Gastroesophageal sphincter (tissue), 4 donors: ENCODE measurements around the gene CHRND. TPM values are rescaled to one million over a fixed set of nuclear protein-coding genes. Genes with fewer than 3 reads are reported as not detected.

Experiments
- ATAC-seq: fragments of 150-250 bp; one replicate; pipeline ENCODE4 v1.9.1; 2016; ENCODE audit warnings: mild to moderate bottlenecking, moderate library complexity
- H3K27ac ChIP-seq, 4 donors: fragments of 200-600 bp; sonication (generic) in 3 of 4; 1 replicate in 3 of 4; 2 replicates in 1 of 4; pipeline ENCODE4 v1.5.1; 2016 to 2019
- H3K27me3 ChIP-seq: fragments of 200-600 bp; sonication (generic); one replicate; pipeline ENCODE4 v1.5.1; 2019
- H3K36me3 ChIP-seq, 2 donors: fragments of 200-600 bp; sonication (generic); one replicate each; pipeline ENCODE4 v1.5.1; 2019; ENCODE audit warnings: control low read depth in 1 of 2
- H3K4me1 ChIP-seq, 3 donors: fragments of 200-600 bp; sonication (generic); 1 replicate in 2 of 3; 2 replicates in 1 of 3; pipeline ENCODE4 v1.5.1; 2016 to 2019; ENCODE audit warnings: control low read depth in 2 of 3
- H3K4me3 ChIP-seq, 2 donors: fragments of 200-600 bp; sonication (generic); one replicate each; pipeline ENCODE4 v1.5.1; 2019; ENCODE audit warnings: mild to moderate bottlenecking in 1 of 2, moderate library complexity in 1 of 2
- H3K9me3 ChIP-seq, 3 donors: fragments of 200-600 bp; sonication (generic); one replicate each; pipeline ENCODE4 v1.5.1; 2017 to 2019; ENCODE audit warnings: control low read depth in 2 of 3
- CTCF ChIP-seq, 4 experiments: fragments of 200-600 bp in 2 of 4; fragments of 450-650 bp in 2 of 4; sonication (generic) in 1 of 4; IDR thresholded peaks; one replicate each; pipeline ENCODE4 v1.5.1; 2017 to 2019; ENCODE audit warnings: antibody characterized with exemption in 4 of 4, mild to moderate bottlenecking in 2 of 4, moderate library complexity in 2 of 4
- EP300 ChIP-seq: sonication (generic); formaldehyde crosslinking; IDR thresholded peaks from one replicate; pipeline ENCODE4 v1.6.1; 2017; ENCODE audit warnings: antibody characterized with exemption, mild to moderate bottlenecking
- POLR2A ChIP-seq, 2 donors: fragments of 450-650 bp; IDR thresholded peaks; one replicate each; pipeline ENCODE4 v1.6.1; 2017; ENCODE audit warnings: antibody characterized with exemption in 2 of 2, mild to moderate bottlenecking in 2 of 2, moderate library complexity in 1 of 2
- POLR2AphosphoS5 ChIP-seq: sonication (generic); formaldehyde crosslinking; IDR thresholded peaks from one replicate; pipeline ENCODE4 v1.6.1; 2017; ENCODE audit warnings: antibody characterized with exemption
- WGBS, 2 donors: methylation state at CpG; one replicate each; pipeline ENCODE4 v1.1.5; 2018; ENCODE audit warnings: low coverage in 1 of 2; 5-methylcytosine and 5-hydroxymethylcytosine counted together
- total RNA-seq, 4 donors: library from RNA; depleted of rRNA; stranded (reverse); fragments of >200 nt; gene quantifications; one replicate each; pipeline ENCODE4 v1.1.0, GENCODE V29; 2016

The CHRND gene
- total RNA-seq, 4 donors from 2014 or later: not detected

GRCh38 chr2:232502511-232502910 lies 23.4 kb upstream of the CHRND start:
- WGBS, 2 donors: 18 to 21% methylated on average over 11 to 19 of the region's 21 CpGs

GRCh38 chr2:232502911-232503808 lies 22.8 kb upstream of the CHRND start:
- no peaks in the 10 kb centered on the region for H3K9me3 ChIP-seq
- no peaks in the 10 kb centered on the region for H3K36me3 ChIP-seq
- 0 to 4% methylated on average over 1 to 11 of the region's 75 CpGs for WGBS, 2 donors
- H3K4me1 ChIP-seq: peaks cover 0 to 23% (median 3%) of the 10 kb centered on the region in 3 donors
- peaks cover 22% of the 10 kb centered on the region for H3K27me3 ChIP-seq
- peak; percentile 47 for TF ChIP-seq POLR2AphosphoS5
- no peak for TF ChIP-seq EP300
- peak in 1 of 4 experiments; percentile 1 for TF ChIP-seq CTCF (IDR thresholded peaks at IDR 0.05)
- TF ChIP-seq POLR2A (IDR thresholded peaks at IDR 0.05): no peak
- ATAC-seq: peak; percentile 63
- H3K27ac ChIP-seq: peak overlapping the region in 3 of 4 donors; percentile 18 to 78 (median 35)
- peak overlapping the region; percentile 43 to 68 for H3K4me3 ChIP-seq

More at GRCh38 chr2:232502511-232502910, 23.4 kb upstream of the CHRND start:
- Histone ChIP-seq H3K9me3 (no peaks in the 10 kb centered on the region), H3K4me1 (peaks cover 0 to 23% (median 3%) of the 10 kb centered on the region in 3 donors), H3K27me3 (peaks cover 25% of the 10 kb centered on the region), H3K27ac (peak overlapping the region in 2 of 4 donors; percentile 35 to 78), H3K4me3 (peak overlapping the region; percentile 43 to 68), H3K36me3 (no peaks in the 10 kb centered on the region)
- ATAC-seq: no peak
- no peak for TF ChIP-seq CTCF (IDR thresholded peaks at IDR 0.05)
- no peak for TF ChIP-seq POLR2A (IDR thresholded peaks at IDR 0.05)
- TF ChIP-seq POLR2AphosphoS5: no peak
- TF ChIP-seq EP300: no peak

GRCh38 chr2:232503809-232504323 lies 22.1 kb upstream of the CHRND start:
- no peak for ATAC-seq
- Histone ChIP-seq H3K9me3 (no peaks in the 10 kb centered on the region), H3K27ac (peak overlapping the region in 2 of 4 donors; percentile 35 to 78), H3K27me3 (peaks cover 22% of the 10 kb centered on the region), H3K36me3 (no peaks in the 10 kb centered on the region), H3K4me3 (peak overlapping the region; percentile 43 to 68), H3K4me1 (peaks cover 0 to 23% (median 3%) of the 10 kb centered on the region in 3 donors)
- 29 to 65% methylated on average over 7 to 14 of the region's 16 CpGs for WGBS, 2 donors
- TF ChIP-seq POLR2A (IDR thresholded peaks at IDR 0.05) (no peak), CTCF (IDR thresholded peaks at IDR 0.05) (no peak), EP300 (no peak), POLR2AphosphoS5 (no peak)

- peaks cover 0 to 23% (median 3%) of the 10 kb centered on the region in 3 donors for H3K4me1 ChIP-seq
- 88 to 100% methylated on average over 1 to 2 of the region's 2 CpGs for WGBS, 2 donors
- H3K4me3 ChIP-seq: no peak overlapping the region
- H3K9me3 ChIP-seq: no peaks in the 10 kb centered on the region
- no peak for TF ChIP-seq CTCF (IDR thresholded peaks at IDR 0.05)
- no peak for TF ChIP-seq POLR2A (IDR thresholded peaks at IDR 0.05)
- TF ChIP-seq EP300: no peak
- no peak for TF ChIP-seq POLR2AphosphoS5
- no peaks in the 10 kb centered on the region for H3K36me3 ChIP-seq
- no peak for ATAC-seq
- H3K27ac ChIP-seq: no peak overlapping the region
- H3K27me3 ChIP-seq: peaks cover 22% of the 10 kb centered on the region
Measured at GRCh38 chr2:232504438-232504837, 21.5 kb upstream of the CHRND start.
